ENCODE results near the gene ADARB2.

Gene ADARB2

GRCh38 chr10:1410469-1411395 lies 326.6 kb downstream of the ADARB2 start:
- ChIA-PET POLR2A (ENCODE audit: low non-redundant PET) (no interaction called here), CTCF (interaction anchor here (0.6 kb wide), 2 partner anchors 87 to 165 kb away, joined by 3 read pairs; no protein-coding TSS in a partner anchor)
- DNase-seq (ENCODE audit: low spot score): no peak
- no peak for TF ChIP-seq CTCF (conservative IDR thresholded peaks at IDR 0.05; ENCODE audit: low read depth)
- H3K27ac ChIP-seq: no peak overlapping the region

- H3K27ac ChIP-seq: no peak overlapping the region
- ChIA-PET CTCF (no interaction called here), POLR2A (ENCODE audit: low non-redundant PET) (no interaction called here)
- no peak for DNase-seq (ENCODE audit: low spot score)
- TF ChIP-seq CTCF (conservative IDR thresholded peaks at IDR 0.05; ENCODE audit: low read depth): no peak
These were observed 327.3 kb downstream of the ADARB2 start for GRCh38 chr10:1410032-1410431.

- no peak overlapping the region for H3K27ac ChIP-seq
- ChIA-PET CTCF (no interaction called here), POLR2A (ENCODE audit: low non-redundant PET) (no interaction called here)
- TF ChIP-seq CTCF (conservative IDR thresholded peaks at IDR 0.05; ENCODE audit: low read depth): no peak
- DNase-seq (ENCODE audit: low spot score): no peak
These were observed 327.9 kb downstream of the ADARB2 start for GRCh38 chr10:1409392-1409791.

- H3K27ac ChIP-seq: no peak overlapping the region
- CTCF ChIA-PET: no interaction called here
- no peak for DNase-seq (ENCODE audit: low spot score)
- POLR2A ChIA-PET (ENCODE audit: low non-redundant PET): no interaction called here
- TF ChIP-seq CTCF (conservative IDR thresholded peaks at IDR 0.05; ENCODE audit: low read depth): no peak
These were observed 328.5 kb downstream of the ADARB2 start for GRCh38 chr10:1408651-1409367.

GRCh38 chr10:1406967-1407945 lies 330.1 kb downstream of the ADARB2 start:
- TF ChIP-seq CTCF (conservative IDR thresholded peaks at IDR 0.05; ENCODE audit: low read depth): no peak
- H3K27ac ChIP-seq: no peak overlapping the region
- CTCF ChIA-PET: interaction anchor here (0.6 kb wide), 1 partner anchor 34 kb away, joined by 3 read pairs; no protein-coding TSS in a partner anchor
- POLR2A ChIA-PET (ENCODE audit: low non-redundant PET): no interaction called here
- no peak for DNase-seq (ENCODE audit: low spot score)
